ENCODE data around the gene MAGEA12.
"Not testable (repeated sequence)": the region's sequence is repeated elsewhere in the genome, so short reads cannot be mapped to it uniquely, and the experiment has no call there.

Gene MAGEA12

GRCh38 chrX:152733261-152733975, at the start of gene MAGEA12, which contains the start of gene CSAG1:
Gene MAGEA12 (plus strand): TSS chrX:152733757. CDS start chrX:152736162, 2,405 bp downstream.
Gene CSAG1 (minus strand): TSS chrX:152733721. CDS start chrX:152732460, 1,261 bp downstream.
- ATAC-seq, result no peak

- not testable (repeated sequence) for ATAC-seq
These were observed 35.3 kb upstream of the MAGEA12 start, which contains the start of gene MAGEA3 for GRCh38 chrX:152697952-152698931. Gene MAGEA3 (plus strand): TSS chrX:152698794. CDS start chrX:152700833, 2,039 bp downstream.

- not testable (repeated sequence) for ATAC-seq
These were observed 33.2 kb upstream of the MAGEA12 start for GRCh38 chrX:152700390-152700789.

GRCh38 chrX:152706500-152706899, 27.1 kb upstream of the MAGEA12 start:
- ATAC-seq, result not testable (repeated sequence)

GRCh38 chrX:152709173-152709572, 24.4 kb upstream of the MAGEA12 start, which contains the start of gene CSAG2:
Gene CSAG2 (minus strand): TSS chrX:152709273. CDS start chrX:152709112, 161 bp downstream.
- not testable (repeated sequence) for ATAC-seq

- not testable (repeated sequence) for ATAC-seq
These were observed 20.4 kb upstream of the MAGEA12 start for GRCh38 chrX:152713195-152713594.

- not testable (repeated sequence) for ATAC-seq
These were observed 19.5 kb upstream of the MAGEA12 start, which contains the start of gene MAGEA2B for GRCh38 chrX:152713815-152714787. Gene MAGEA2B (plus strand): TSS chrX:152714628. CDS start chrX:152717107, 2,479 bp downstream.

- no peak for ATAC-seq
These were observed 8.1 kb upstream of the MAGEA12 start for GRCh38 chrX:152725409-152725808.

- ATAC-seq, result not testable (repeated sequence)
These were observed 744 bp downstream of the MAGEA12 start for GRCh38 chrX:152734143-152734858.

- no peak for ATAC-seq
These were observed 1.5 kb downstream of the MAGEA12 start for GRCh38 chrX:152735101-152735500.

- ATAC-seq, result no peak
These were observed 2.4 kb downstream of the MAGEA12 start for GRCh38 chrX:152735860-152736511.

GRCh38 chrX:152736528-152736927, 3.0 kb downstream of the MAGEA12 start:
- ATAC-seq, result not testable (repeated sequence)

GRCh38 chrX:152738560-152738959, 5.0 kb downstream of the MAGEA12 start:
- ATAC-seq, result no peak

- ATAC-seq, result not testable (repeated sequence)
These were observed 20.4 kb downstream of the MAGEA12 start, which contains the start of gene MAGEA2 for GRCh38 chrX:152753686-152754650. Gene MAGEA2 (minus strand): TSS chrX:152753842. CDS start chrX:152751363, 2,479 bp downstream.

- ATAC-seq, result not testable (repeated sequence)
These were observed 21.3 kb downstream of the MAGEA12 start for GRCh38 chrX:152754871-152755270.

- ATAC-seq, result not testable (repeated sequence)
These were observed 25.4 kb downstream of the MAGEA12 start, which contains the start of gene CSAG3 for GRCh38 chrX:152758918-152759317. Gene CSAG3 (plus strand): TSS chrX:152759218.

- ATAC-seq, result not testable (repeated sequence)
These were observed 26.0 kb downstream of the MAGEA12 start for GRCh38 chrX:152759544-152759943.

GRCh38 chrX:152761582-152761981, 28.0 kb downstream of the MAGEA12 start:
- not testable (repeated sequence) for ATAC-seq

- ATAC-seq, result not testable (repeated sequence)
These were observed 33.0 kb downstream of the MAGEA12 start for GRCh38 chrX:152766562-152766961.

Data from activated CD4-positive, CD25-positive, alpha-beta regulatory T cell treated with anti-CD3 and anti-CD28 coated beads, Interleukin-2, amount 50 U/mL, for 24 hours (primary cell).